ENCODE data around the gene TBC1D9.
"Not testable (repeated sequence)": the region's sequence is repeated elsewhere in the genome, so short reads cannot be mapped to it uniquely, and the experiment has no call there.

TBC1D9 gene

GRCh38 chr4:140790171-140790570 is 34.0 kb upstream of the TBC1D9 start:
- no peak for DNase-seq (ENCODE audit: insufficient read length, low spot score)
- FAIRE-seq, result no peak

GRCh38 chr4:140789759-140790158 is 33.6 kb upstream of the TBC1D9 start:
- no peak for FAIRE-seq
- no peak for DNase-seq (ENCODE audit: insufficient read length, low spot score)
- no peak for TF ChIP-seq CTCF (IDR thresholded peaks at IDR 0.05; ENCODE audit: insufficient read depth, missing control alignments)

More at GRCh38 chr4:140790171-140790570, 34.0 kb upstream of the TBC1D9 start:
- no peak for TF ChIP-seq CTCF (IDR thresholded peaks at IDR 0.05; ENCODE audit: insufficient read depth, missing control alignments)

- not testable (repeated sequence) for FAIRE-seq; DNase-seq (ENCODE audit: insufficient read length, low spot score)
These were observed 26.6 kb upstream of the TBC1D9 start for GRCh38 chr4:140782787-140783186.

GRCh38 chr4:140781596-140781995 is 25.4 kb upstream of the TBC1D9 start:
- no peak for DNase-seq (ENCODE audit: insufficient read length, low spot score)
- FAIRE-seq, result no peak
- no peak for TF ChIP-seq CTCF (IDR thresholded peaks at IDR 0.05; ENCODE audit: insufficient read depth, missing control alignments)

DNA sequence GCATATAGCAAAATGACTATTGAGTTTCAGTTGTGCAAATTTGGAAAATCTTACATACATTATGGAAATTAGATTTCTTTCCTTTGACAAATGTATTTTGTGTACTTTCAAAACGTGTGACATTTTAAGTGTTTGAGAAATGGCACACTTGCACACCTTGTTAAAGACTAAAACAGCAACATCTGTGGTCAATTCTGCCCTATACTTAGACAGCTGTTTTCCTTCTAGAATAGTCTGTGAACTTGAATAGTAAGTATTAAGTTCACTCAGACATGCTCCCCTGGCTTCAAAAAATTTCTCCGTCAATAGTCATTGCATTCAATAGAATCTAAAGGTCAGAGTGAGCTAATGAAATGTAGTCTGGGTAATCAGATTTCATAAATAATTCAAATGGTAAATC is 21.7 kb upstream of the TBC1D9 start:
- TF ChIP-seq CTCF (IDR thresholded peaks at IDR 0.05; ENCODE audit: insufficient read depth, missing control alignments), result no peak
- DNase-seq (ENCODE audit: insufficient read length, low spot score) (no peak), FAIRE-seq (no peak)

DNA sequence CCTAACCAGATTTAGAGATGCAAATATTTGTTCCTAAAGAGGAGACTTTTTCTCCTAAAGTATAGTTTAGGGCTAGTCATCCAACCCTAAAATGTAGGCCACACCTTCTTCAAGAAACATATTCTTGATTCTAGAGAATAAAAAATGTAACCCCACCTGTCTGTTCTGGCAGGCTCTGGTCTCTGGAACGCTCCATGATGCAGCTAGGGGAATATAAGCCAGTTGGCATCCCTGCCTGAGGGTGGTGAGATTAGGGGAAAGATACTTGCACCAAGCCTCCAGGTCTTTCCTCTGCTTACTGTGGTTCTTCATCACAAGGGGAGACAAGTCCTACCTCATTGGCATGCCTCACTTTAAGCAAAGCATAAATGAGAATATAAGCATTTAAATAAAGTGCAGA is 21.2 kb upstream of the TBC1D9 start:
- FAIRE-seq (no peak), DNase-seq (ENCODE audit: insufficient read length, low spot score) (no peak)
- no peak for TF ChIP-seq CTCF (IDR thresholded peaks at IDR 0.05; ENCODE audit: insufficient read depth, missing control alignments)

- FAIRE-seq, result no peak
- TF ChIP-seq CTCF (IDR thresholded peaks at IDR 0.05; ENCODE audit: insufficient read depth, missing control alignments), result no peak
- no peak for DNase-seq (ENCODE audit: insufficient read length, low spot score)
These were observed 20.4 kb upstream of the TBC1D9 start for GRCh38 chr4:140776556-140776955.

- DNase-seq (ENCODE audit: insufficient read length, low spot score) (no peak), FAIRE-seq (no peak)
- no peak for TF ChIP-seq CTCF (IDR thresholded peaks at IDR 0.05; ENCODE audit: insufficient read depth, missing control alignments)
These were observed 18.8 kb upstream of the TBC1D9 start for GRCh38 chr4:140774956-140775355.

Measured in D721Med (cell line).